Inflammatory macrophage treated with lipopolysaccharide for 1 hour (primary cell): ENCODE data around the gene ALG9.
"Not testable (repeated sequence)": the region's sequence is repeated elsewhere in the genome, so short reads cannot be mapped to it uniquely, and the experiment has no call there.

Experiments used
- DNase-seq, 2 donors: peaks; one replicate each; pipeline ENCODE4 v3.0.0-alpha.2; 2020 to 2022

ALG9 gene

DNA sequence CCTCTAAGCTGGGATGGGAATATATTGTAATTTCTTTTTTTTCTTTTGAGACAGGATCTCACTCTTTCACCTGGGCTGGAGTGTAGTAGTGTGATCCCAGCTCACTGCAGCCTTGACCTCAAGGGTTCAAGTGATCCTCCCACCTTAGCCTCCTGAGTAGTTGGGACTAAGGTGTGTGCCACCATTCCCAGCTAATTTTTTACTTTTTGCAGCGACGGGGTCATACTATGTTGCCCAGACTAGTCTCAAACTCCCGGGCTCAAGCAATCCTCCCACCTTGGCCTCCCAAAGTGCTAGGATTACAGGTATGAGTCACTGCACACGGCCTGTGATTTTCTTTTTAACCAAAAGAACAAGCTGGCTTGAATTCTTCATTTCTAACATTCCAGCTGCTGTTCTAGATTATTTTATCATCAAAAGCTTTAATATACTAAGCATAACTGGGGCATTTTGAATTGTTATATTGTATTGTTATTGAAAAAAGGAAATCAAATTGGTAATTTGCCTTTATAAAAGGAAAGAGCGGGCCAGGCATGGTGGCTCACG, 78.4 kb downstream of the ALG9 start:
- no peak for DNase-seq

GRCh38 chr11:111792314-111792713, 79.1 kb downstream of the ALG9 start:
- DNase-seq = no peak

- no peak for DNase-seq
Measured at GRCh38 chr11:111788464-111788863, 82.9 kb downstream of the ALG9 start.

DNA sequence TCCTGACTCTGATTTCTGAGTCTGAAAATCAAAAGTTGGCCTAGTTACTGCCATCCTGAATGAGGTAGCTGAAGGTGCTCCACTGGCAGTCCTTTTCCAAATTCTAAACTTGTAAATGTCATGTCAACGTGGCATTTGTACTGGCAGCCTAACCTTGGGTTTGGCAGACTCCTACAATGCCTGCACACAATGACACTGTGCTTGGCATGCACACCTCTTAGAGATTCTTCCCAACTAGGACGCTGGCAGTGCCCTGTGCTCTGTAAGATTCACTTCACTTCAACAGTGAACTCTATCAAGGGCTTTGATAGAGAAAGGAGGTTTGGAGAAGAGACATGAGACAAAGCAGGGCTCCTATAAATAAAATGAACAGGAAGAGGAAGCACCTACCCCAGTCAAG, 83.3 kb downstream of the ALG9 start:
- no peak for DNase-seq

- DNase-seq = no peak
Measured at GRCh38 chr11:111785886-111786412, 85.4 kb downstream of the ALG9 start.

DNA sequence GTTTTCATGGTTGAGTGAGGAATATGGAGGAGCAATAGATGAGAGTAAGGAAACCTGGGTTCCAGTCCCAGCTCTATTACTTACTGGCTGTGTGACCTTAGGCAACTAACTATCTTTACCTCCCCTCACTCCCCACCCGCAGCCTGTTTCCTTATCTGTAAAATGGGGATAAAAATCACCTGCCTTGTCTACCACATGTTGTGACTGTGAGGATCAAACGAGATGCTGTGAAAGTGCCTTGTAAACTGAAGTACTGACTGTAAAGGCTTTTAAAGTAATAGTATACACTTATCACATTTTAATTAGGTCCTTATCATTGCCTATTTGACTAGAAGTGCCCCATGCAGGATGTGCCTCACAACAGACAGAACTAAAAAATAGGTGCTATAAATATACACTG, 86.3 kb downstream of the ALG9 start:
- DNase-seq = no peak

DNA sequence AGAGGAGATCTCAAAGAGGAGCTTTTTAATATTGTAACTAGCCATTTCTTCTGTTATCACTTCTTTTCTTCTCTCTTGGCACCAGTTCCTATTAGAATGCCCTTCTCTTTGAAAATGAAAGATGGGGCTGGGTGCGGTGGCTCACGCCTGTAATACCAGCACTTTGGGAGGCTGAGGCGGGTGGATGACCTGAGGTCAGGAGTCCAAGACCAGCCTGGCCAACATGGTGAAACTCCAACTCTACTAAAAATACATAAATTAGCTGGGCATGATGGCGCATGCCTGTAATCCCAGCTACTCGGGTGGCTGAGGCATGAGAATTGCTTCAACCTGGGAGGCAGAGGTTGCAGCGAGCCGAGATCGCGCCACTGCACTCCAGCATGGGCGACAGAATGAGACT, 87.1 kb downstream of the ALG9 start:
- not testable (repeated sequence) for DNase-seq

DNA sequence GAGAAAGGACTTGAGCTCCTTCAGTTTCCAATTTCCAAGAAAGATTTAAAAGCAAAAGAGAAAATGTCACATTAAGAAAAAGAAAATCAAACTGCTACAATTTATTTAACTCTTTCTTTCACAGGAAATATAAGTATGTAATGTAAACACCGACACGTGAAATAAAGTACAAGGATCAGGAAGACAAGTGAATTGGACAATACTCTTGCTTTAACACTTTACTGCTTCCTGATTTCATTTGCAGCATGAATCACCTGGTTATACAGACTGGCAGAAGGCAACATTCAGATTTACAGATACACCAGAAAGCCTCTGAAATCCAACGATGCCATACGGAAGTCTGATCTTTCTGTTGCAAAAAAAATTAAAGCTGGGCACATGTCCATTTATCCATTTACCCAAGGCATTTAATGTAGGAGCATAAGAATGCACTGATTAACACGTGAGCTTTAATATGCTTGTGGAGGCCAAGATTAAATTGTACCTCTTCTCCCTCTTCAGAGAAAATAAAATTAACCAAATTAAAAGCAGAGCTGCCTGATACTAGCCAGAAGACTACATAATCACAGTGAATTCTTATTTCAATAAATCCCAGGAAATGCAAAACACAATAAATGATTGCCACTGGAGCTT, 89.2 kb downstream of the ALG9 start:
- DNase-seq = no peak

DNA sequence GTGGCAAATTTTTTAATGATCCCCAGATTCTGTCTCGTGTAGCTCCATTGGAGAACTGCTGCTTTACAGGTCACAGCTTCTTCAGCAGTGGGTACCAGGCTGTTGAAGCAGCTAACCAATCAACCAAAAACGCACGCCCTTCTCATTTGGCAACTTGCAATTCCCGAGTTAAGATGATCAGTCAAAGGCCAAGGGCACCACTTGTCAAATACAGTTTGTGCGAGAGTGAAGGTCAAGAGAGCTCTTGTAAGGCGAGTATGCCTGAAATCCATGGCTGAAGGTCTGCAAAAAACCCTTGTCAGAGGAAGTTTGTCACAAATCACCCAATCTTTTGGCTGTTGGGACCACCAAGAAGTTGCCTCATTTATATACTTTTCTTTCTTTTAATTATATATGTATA, 92.3 kb downstream of the ALG9 start:
- DNase-seq = no peak

GRCh38 chr11:111778047-111778558, 93.3 kb downstream of the ALG9 start:
- no peak for DNase-seq

DNA sequence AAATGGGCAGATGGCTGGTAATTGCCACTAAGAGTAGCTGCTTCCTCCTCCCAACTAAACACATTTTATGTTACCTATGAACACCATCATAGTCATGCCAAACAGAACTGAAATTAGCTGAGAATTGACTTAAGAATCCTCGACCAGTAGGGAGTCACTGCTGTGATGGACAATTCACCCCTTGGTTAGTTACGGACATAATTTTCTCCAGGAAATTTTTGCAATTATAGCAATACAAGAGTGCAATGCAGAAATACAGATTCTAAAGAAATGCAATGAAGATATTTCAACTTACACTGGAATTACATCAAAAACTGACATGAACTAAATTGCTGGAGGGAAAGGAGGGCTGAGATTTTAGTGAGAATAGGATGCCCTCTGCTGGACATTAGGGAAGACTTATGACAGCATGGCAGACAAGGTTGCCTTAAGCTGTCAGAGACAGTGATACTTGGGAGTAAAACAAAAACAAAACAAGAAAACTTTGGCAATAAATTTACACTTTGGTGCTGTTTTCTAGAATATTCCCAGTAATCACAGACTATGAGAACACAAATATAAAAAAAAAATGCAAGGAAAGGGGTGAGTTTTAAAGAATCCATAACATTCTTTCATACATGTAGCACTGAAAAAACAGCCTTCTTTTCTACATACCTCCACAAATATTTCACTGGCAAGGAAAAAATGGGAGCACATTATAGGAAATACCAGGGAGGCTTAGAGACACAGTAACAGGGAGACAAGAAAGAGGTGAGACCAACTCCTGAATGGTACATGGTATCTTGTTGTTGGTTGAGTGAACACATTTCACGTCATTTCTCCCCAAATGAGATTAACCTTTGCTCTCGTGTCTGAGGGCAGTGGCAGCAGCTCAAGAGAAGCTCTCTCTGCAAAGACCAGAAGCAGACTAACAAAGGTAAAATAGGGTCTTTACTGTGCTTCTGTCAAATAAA, 94.0 kb downstream of the ALG9 start:
- DNase-seq = peak; percentile 43 to 71

- no peak for DNase-seq
Measured at GRCh38 chr11:111776398-111777093, 94.8 kb downstream of the ALG9 start.

DNA sequence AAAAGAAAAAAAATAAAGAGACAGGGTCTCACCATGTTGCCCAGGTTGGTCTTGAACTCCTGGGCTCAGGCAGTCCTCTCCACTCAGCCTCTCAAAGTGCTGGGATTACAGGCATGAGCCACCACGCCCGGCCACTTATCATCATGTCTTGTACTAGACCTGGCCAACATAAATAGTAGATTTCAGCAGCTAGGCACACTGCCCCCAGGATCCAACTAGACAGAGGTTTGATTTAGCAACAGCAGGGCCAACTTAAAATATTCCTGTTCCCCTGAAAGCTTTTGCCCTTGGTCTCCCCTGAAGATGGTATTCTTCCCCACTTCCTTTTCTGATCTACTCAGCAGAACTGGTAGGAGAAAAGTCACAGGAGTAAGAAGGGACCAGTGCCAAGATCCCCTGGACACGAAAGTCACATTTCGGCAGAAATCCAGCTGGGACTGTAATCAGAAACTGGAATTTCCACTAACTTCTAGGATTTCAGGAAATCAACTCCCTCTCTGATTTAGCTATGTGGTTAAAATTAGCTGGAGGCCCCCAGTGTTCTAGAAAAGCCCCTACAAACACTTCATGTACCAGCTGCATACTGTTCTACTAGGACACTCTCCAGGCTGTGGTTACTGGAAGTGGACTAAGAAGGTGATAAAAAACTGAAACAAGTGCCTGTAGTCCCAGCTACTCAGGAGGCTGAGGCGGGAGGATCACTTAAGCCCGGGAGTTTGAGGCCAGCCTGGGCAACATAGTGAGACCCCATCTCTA, 96.2 kb downstream of the ALG9 start:
- DNase-seq = no peak

DNA sequence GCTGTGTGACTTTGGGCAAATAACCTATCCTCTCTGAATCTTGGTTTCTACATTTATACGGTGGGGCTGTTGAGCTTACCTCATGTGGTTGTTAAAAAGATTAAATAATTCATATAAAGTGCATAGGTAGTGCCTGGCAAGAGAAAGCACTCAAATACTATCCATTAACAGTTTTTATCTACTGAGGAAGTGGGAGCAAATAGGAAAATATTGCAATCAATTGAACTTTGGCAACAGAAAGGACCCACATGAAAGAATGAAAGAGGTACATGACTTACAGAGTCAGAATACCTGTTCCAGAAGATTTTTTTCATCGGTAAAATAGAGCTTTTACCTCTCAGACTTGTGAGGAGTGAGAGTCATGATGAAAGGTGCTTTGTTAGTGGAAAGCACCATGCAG, 98.8 kb downstream of the ALG9 start:
- DNase-seq = no peak

DNA sequence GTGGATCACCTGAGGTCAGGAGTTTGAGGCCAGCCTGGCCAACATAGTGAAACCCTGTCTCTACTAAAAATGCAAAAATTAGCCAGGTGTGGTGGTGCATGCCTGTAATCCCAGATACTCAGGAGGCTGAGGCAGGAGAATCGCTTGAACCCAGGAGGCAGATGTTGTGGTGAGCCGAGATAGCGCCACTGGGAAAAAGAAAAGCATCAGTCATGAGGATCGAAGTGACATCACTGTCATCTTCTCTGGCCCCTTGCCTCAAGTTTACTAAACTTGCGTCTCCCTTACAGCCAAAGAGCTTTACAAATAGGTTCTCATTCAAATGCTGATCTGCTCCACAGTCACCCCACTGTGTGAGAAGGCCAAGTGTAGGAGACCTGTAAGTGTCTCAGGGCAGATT, 100.2 kb downstream of the ALG9 start:
- DNase-seq = not testable (repeated sequence)

DNA sequence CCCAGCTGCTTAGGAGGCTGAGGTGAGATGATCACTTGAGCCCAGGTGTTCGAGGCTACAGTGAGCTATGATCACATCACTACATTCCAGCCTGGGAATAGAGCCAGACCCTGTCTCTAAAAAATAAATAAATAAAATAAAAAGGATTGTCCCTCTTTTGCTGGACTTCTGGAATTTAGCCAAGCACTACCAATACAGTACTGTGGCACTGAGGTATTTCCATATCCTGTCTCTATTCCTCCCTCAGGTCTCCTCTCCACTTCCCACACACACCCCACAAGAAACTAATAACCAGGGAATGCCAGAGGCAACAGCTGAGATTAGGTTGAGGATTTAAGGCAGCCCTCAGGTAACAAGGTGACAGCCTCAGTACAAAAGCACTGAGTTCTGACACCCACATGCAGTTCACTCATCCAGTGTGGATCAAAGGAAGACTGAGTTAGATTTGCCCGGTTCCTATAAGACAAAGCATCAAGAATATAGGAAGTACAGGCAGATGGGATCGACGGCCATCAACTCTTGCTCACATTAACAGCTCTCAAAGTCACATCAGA, 100.7 kb downstream of the ALG9 start:
- DNase-seq = no peak

DNA sequence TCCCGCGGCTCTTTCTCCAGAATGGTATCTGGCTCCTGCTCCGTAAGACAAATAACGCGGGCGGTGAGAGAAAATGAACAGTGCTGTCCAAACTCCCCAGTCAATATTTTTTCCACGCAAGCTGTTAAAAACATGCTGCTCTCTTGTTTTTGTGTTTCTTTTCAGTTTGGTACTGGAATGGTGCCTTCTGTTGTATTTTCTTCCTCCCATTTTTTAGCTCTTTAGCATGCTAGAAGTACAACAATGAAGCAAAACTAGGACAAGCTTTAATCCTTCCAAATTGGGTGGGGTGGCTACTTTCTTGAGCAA, 104.6 kb downstream of the ALG9 start:
- DNase-seq = no peak

- peak; percentile 45 to 70 for DNase-seq
Measured at GRCh38 chr11:111765984-111766833, 105.2 kb downstream of the ALG9 start, which contains the start of gene PPP2R1B. TSS of gene PPP2R1B (minus strand) at chr11:111766389. CDS start at chr11:111766361, 28 bp downstream.

DNA sequence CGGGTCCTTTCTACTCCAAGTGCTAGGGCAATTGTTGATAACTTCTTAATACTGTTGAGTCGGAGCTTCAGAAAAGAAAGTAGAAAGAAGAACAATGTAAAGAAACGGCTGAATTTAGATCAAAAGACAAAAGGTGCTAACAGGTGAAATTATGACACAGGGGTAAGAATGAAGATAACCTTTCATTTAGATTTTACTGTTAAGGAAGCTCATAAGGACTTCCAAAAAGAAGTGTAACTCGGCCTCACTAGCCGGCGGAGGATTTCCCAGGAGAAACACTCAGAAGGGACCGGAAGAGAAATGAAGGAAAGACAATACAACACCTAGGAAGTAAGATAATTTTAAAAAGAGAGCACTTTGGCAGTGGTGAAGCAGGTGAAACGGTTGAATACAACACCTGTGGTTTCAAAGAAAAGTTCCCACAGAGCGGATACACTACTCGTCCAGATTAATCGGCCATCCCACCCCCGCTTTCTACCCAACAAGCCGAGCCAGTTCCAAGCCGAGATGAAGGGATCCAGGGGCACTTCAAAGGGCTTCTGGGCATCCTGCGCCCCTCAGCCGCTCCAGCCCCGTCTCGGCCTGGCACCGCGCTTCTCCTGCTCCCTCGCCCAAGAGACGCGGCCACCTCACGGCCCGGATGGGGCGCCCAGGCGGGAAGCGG, 105.9 kb downstream of the ALG9 start:
- DNase-seq = peak in 1 of 2 donors; percentile 8

DNA sequence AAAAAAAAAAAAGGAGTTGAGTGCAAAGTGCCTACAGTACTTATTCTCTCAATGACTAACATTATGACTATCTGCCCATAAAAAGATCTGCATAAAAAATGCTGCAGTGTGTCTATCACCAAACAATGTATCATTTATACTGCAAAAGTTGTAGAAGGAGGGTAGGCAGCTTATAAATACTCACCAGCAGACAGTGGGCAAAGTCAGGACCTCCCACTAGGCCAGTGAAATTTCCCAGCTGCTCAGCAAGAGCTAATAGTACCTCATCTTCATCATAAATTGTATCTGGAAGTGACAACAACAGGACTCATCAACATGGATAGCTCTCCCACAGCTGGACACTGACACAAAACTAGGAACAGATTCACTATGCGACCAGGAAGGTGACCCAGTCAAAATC, 106.8 kb downstream of the ALG9 start:
- DNase-seq = no peak
